CD14-positive monocyte (primary cell): ENCODE data around the gene INTS15. TPM values are rescaled to one million over a fixed set of nuclear protein-coding genes. Genes with fewer than 3 reads are reported as not detected.

Source experiments
- DNase-seq, 3 donors: peaks; one replicate each; pipeline ENCODE4 v3.0.0-alpha.2; 2011 to 2022
- H2AFZ ChIP-seq: 2 replicates; pipeline ENCODE4 v1.6.0; 2012; ENCODE audit warnings: mild to moderate bottlenecking, low read depth, low read length, inconsistent platforms; ENCODE audit not compliant: insufficient read depth, poor library complexity, severe bottlenecking
- H3K27ac ChIP-seq, 2 donors: 1 replicate in 1 of 2; 2 replicates in 1 of 2; pipeline ENCODE4 v1.5.1; 2012 to 2013; ENCODE audit warnings: low read length in 2 of 2, control low read depth in 1 of 2, inconsistent platforms in 1 of 2, low read depth in 1 of 2, mild to moderate bottlenecking in 1 of 2
- H3K27me3 ChIP-seq, 2 donors: one replicate each; pipeline versions ENCODE4 v1.6.0 to v1.6.1; 2011 to 2013; ENCODE audit warnings: low read length in 2 of 2; ENCODE audit not compliant: control insufficient read depth in 2 of 2, insufficient read depth in 2 of 2
- H3K36me3 ChIP-seq, 2 donors: replicated peaks in 1 of 2; 1 replicate in 1 of 2; 2 replicates in 1 of 2; pipeline versions ENCODE4 v1.5.1 to v1.6.1; 2012 to 2013; ENCODE audit warnings: low read length in 2 of 2, control low read depth in 1 of 2, inconsistent platforms in 1 of 2, mild to moderate bottlenecking in 1 of 2; ENCODE audit not compliant: insufficient read depth in 2 of 2, control insufficient read depth in 1 of 2
- H3K4me1 ChIP-seq, 2 donors: 1 replicate in 1 of 2; 2 replicates in 1 of 2; pipeline versions ENCODE4 v1.5.1 to v1.6.1; 2012 to 2013; ENCODE audit warnings: low read length in 2 of 2, control low read depth in 1 of 2, inconsistent platforms in 1 of 2, mild to moderate bottlenecking in 1 of 2, moderate library complexity in 1 of 2; ENCODE audit not compliant: insufficient read depth in 2 of 2, control insufficient read depth in 1 of 2
- H3K4me2 ChIP-seq: replicated peaks from 2 replicates; pipeline ENCODE3; 2012; ENCODE audit warnings: low read length, moderate library complexity, mild to moderate bottlenecking; ENCODE audit not compliant: poor library complexity, severe bottlenecking; ENCODE audit errors: extremely low read depth
- H3K4me3 ChIP-seq, 3 experiments: fragments of 200-600 bp in 1 of 3; sonication (generic) in 1 of 3; replicated peaks in 1 of 3; 1 replicate in 2 of 3; 2 replicates in 1 of 3; pipeline ENCODE4 v1.5.1; 2011 to 2013; ENCODE audit warnings: low read length in 3 of 3, mild to moderate bottlenecking in 3 of 3, control low read depth in 2 of 3, low read depth in 2 of 3, inconsistent platforms in 1 of 3, moderate library complexity in 1 of 3
- H3K79me2 ChIP-seq: 2 replicates; pipeline ENCODE4 v1.6.0; 2012; ENCODE audit warnings: mild to moderate bottlenecking, control low read depth, inconsistent platforms, low read length, moderate library complexity; ENCODE audit not compliant: insufficient read depth
- H3K9ac ChIP-seq: 2 replicates; pipeline ENCODE4 v1.6.0; 2017; ENCODE audit warnings: low read length, mild to moderate bottlenecking; ENCODE audit not compliant: insufficient read depth, poor library complexity, severe bottlenecking
- H3K9me3 ChIP-seq, 2 donors: replicated peaks in 1 of 2; 1 replicate in 1 of 2; 2 replicates in 1 of 2; pipeline versions ENCODE4 v1.5.1 to v1.6.1; 2012 to 2013; ENCODE audit warnings: low read length in 2 of 2, control low read depth in 1 of 2; ENCODE audit not compliant: control insufficient read depth in 1 of 2, insufficient read depth in 1 of 2
- H4K20me1 ChIP-seq: 2 replicates; pipeline ENCODE4 v1.6.0; 2012; ENCODE audit warnings: mild to moderate bottlenecking, low read length, control low read depth, moderate library complexity; ENCODE audit not compliant: insufficient read depth
- H3K27ac Mint-ChIP-seq, 7 donors: one replicate each; pipeline ENCODE4 v1.8.0; 2020; ENCODE audit warnings: mild to moderate bottlenecking in 7 of 7, mixed read lengths in 7 of 7, moderate library complexity in 6 of 7, inconsistent platforms in 2 of 7
- H3K27me3 Mint-ChIP-seq, 3 donors: one replicate each; pipeline ENCODE4 v1.8.0; 2021 to 2022; ENCODE audit warnings: low read depth in 3 of 3, mild to moderate bottlenecking in 3 of 3, mixed read lengths in 3 of 3, moderate library complexity in 3 of 3, inconsistent platforms in 1 of 3
- H3K36me3 Mint-ChIP-seq, 2 donors: one replicate each; pipeline ENCODE4 v1.8.0; 2020; ENCODE audit warnings: mixed read lengths in 2 of 2, inconsistent platforms in 1 of 2, mild to moderate bottlenecking in 1 of 2
- H3K4me1 Mint-ChIP-seq: one replicate; pipeline ENCODE4 v1.8.0; 2020; ENCODE audit warnings: mild to moderate bottlenecking, mixed read lengths
- H3K4me3 Mint-ChIP-seq, 2 donors: one replicate each; pipeline ENCODE4 v1.8.0; 2020; ENCODE audit warnings: mild to moderate bottlenecking in 2 of 2, mixed read lengths in 2 of 2, moderate library complexity in 1 of 2
- H3K9me3 Mint-ChIP-seq, 7 donors: one replicate each; pipeline ENCODE4 v1.8.0; 2020 to 2022; ENCODE audit warnings: mixed read lengths in 7 of 7, mild to moderate bottlenecking in 6 of 7, moderate library complexity in 6 of 7, inconsistent platforms in 2 of 7
- WGBS: methylation state at CpG from one replicate; pipeline ENCODE4 v1.1.5; 2013; ENCODE audit warnings: missing lambda C conversion rate; ENCODE audit not compliant: insufficient coverage; 5-methylcytosine and 5-hydroxymethylcytosine counted together
- intact Hi-C, 2 donors: fragments of 100-400 bp; cut with micrococcal nuclease; formaldehyde crosslinking; loops; one replicate each; pipeline versions ENCODE4 v1.15.0 to v1.15.1; 2023
- polyA minus RNA-seq: library from RNA; depleted of rRNA, polyadenylated mRNA; stranded (reverse); fragments of >200 nt; gene quantifications from 2 replicates; pipeline ENCODE4 v1.2.3, GENCODE V29; 2012
- polyA plus RNA-seq, 3 donors: library from polyadenylated mRNA; depleted of rRNA in 1 of 3; unstranded in 2 of 3; stranded (reverse) in 1 of 3; fragments of 300-500 nt in 2 of 3; fragments of >200 nt in 1 of 3; fragmentation: Illumina TruSeq in 2 of 3; gene quantifications; 1 replicate in 2 of 3; 2 replicates in 1 of 3; pipeline ENCODE4 v1.2.3, GENCODE V29; 2012 to 2021
- total RNA-seq, 12 experiments: library from RNA in 1 of 12; stranded (reverse) in 1 of 12; fragments of 120-200 nt in 1 of 12; gene quantifications; one replicate each; pipeline ENCODE4 v1.2.4 and lab custom pipeline; 2013 to 2026; ENCODE audit warnings: mixed read lengths in 6 of 12, inconsistent platforms in 1 of 12
- TF ChIP-seq, protein P1 (sequence below): fragments of 200-600 bp; IDR thresholded peaks from one replicate; pipeline ENCODE4 v1.8.0; 2022; ENCODE audit warnings: antibody characterized with exemption, mild to moderate bottlenecking

The INTS15 gene
- total RNA-seq (2013) = 20.0 TPM
- polyA plus RNA-seq (10 to 100 TPM; 16.9 to 32.7 (median 17.2) TPM), polyA minus RNA-seq (18.7 and 25.4 TPM in 2 replicates), total RNA-seq (lab: John Stamatoyannopoulos, UW) (5.7 to 22.0 (median 12.5) reads per million in 11 experiments)

DNA sequence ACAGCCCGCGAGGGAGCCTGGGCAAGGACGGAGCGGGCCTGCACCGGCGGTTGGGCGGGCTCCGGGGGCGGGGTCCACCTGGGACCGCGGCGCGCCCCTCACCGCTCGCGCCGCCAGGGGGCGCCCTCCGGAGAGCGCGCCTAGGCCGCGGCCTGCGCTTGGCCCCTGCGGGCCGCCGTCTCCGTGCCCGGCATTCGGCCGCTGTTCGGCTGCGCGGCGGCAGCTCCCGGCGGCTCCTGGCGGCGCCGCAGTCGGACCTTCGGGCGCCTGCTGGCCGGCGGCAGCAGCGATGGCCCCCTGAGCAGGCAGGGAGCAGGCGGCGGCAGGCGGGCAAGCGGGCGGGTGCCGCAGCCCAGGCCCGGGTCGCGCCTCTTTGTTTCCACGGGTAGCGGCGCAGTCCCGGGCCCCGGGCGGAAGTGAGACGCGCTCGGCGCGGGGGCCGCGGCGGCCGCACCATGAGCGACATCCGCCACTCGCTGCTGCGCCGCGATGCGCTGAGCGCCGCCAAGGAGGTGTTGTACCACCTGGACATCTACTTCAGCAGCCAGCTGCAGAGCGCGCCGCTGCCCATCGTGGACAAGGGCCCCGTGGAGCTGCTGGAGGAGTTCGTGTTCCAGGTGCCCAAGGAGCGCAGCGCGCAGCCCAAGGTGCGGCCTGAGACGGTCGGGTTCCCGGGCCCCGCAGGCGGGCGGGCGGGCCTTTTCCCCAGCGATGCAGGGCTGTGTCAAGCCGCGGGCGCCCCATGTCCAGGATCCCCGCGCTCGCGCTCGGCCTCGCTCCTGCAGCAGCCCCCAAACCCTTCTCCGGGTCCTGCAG is at the start of gene INTS15:
Gene INTS15, plus strand, starts transcription at position 193 of the 816 bp plus-strand sequence. Its CDS starts 263 bp downstream, at position 456.
- H3K36me3 Mint-ChIP-seq = peaks cover 47 to 73% of the 10 kb centered on the region in 2 donors
- no peaks in the 10 kb centered on the region for H3K27me3 ChIP-seq
- DNase-seq = peak; percentile 77 to 81 (median 78)
- TF ChIP-seq, protein P1, sequence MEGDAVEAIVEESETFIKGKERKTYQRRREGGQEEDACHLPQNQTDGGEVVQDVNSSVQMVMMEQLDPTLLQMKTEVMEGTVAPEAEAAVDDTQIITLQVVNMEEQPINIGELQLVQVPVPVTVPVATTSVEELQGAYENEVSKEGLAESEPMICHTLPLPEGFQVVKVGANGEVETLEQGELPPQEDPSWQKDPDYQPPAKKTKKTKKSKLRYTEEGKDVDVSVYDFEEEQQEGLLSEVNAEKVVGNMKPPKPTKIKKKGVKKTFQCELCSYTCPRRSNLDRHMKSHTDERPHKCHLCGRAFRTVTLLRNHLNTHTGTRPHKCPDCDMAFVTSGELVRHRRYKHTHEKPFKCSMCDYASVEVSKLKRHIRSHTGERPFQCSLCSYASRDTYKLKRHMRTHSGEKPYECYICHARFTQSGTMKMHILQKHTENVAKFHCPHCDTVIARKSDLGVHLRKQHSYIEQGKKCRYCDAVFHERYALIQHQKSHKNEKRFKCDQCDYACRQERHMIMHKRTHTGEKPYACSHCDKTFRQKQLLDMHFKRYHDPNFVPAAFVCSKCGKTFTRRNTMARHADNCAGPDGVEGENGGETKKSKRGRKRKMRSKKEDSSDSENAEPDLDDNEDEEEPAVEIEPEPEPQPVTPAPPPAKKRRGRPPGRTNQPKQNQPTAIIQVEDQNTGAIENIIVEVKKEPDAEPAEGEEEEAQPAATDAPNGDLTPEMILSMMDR = peak; percentile 85
- H3K9me3 Mint-ChIP-seq = no peaks in the 10 kb centered on the region
- H4K20me1 ChIP-seq = peaks cover 14% of the 10 kb centered on the region
- H3K4me1 ChIP-seq = peaks cover 13 to 20% of the 10 kb centered on the region in 2 donors
- peak within 1 kb of the TSS; percentile 79 to 88 for H3K4me3 Mint-ChIP-seq
- H3K4me2 ChIP-seq = peak within 1 kb of the TSS; percentile 88
- peak within 1 kb of the TSS; percentile 85 for H2AFZ ChIP-seq
- H3K27me3 Mint-ChIP-seq = no peaks in the 10 kb centered on the region
- H3K36me3 ChIP-seq = peaks cover 33 to 68% of the 10 kb centered on the region in 2 donors
- H3K9ac ChIP-seq = peak within 1 kb of the TSS; percentile 78
- peak within 1 kb of the TSS; percentile 19 to 74 for H3K27ac ChIP-seq
- H3K9me3 ChIP-seq = no peaks in the 10 kb centered on the region
- peak within 1 kb of the TSS; percentile 44 to 87 (median 74) for H3K4me3 ChIP-seq
- under 1% methylated on average over 107 of the region's 107 CpGs for WGBS
- intact Hi-C loops = loop anchor here (5.0 to 10.0 kb wide), 3 partner anchors 42 to 137 kb away; partner anchors contain the start of gene ZNF12 (in 1 of the 2)
- H3K79me2 ChIP-seq = peaks cover 16% of the 10 kb centered on the region
- H3K27ac Mint-ChIP-seq = peak within 1 kb of the TSS; percentile 44 to 88 (median 80)
- H3K4me1 Mint-ChIP-seq = peaks cover 15% of the 10 kb centered on the region

DNA sequence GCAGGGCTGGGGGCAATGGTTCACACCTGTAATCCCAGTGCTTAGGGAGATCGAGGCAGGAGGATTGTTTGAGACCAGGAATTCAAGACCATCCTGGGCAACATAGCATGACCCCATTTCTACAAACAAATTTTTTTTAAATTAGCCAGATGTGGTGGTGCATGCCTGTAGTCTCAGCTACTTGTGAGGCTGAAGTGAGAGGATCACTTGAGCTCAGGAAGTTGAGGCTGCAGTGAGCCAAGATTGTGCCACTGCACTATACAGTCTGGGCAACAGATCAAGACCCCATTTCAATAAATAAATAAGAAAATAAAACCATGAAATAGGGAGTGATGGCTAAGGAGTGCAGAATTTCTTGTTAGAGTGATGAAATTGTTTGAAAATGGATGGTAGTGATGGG is 47.5 kb upstream of the INTS15 start:
- H3K4me1 ChIP-seq = peaks cover 17 to 18% of the 10 kb centered on the region in 2 donors
- Mint-ChIP-seq H3K4me1 (peaks cover 14% of the 10 kb centered on the region), H3K36me3 (no peaks in the 10 kb centered on the region), H3K27ac (no peak overlapping the region), H3K27me3 (peaks cover 9 to 18% (median 15%) of the 10 kb centered on the region in 3 donors), H3K9me3 (peaks cover 0 to 3% (median 0%) of the 10 kb centered on the region in 7 donors), H3K4me3 (no peak overlapping the region)
- no peak for DNase-seq
- H3K27me3 ChIP-seq = peaks cover 0 to 2% of the 10 kb centered on the region in 2 donors
- H4K20me1 ChIP-seq = no peaks in the 10 kb centered on the region
- no peak overlapping the region for H2AFZ ChIP-seq
- H3K4me2 ChIP-seq = no peak overlapping the region
- H3K36me3 ChIP-seq = no peaks in the 10 kb centered on the region
- no peak overlapping the region for H3K4me3 ChIP-seq
- H3K9ac ChIP-seq = no peak overlapping the region
- no CpG with 5 or more reads among the region's 1 CpG for WGBS
- H3K79me2 ChIP-seq = no peaks in the 10 kb centered on the region
- intact Hi-C loops = no loop called here
- H3K27ac ChIP-seq = no peak overlapping the region
- no peaks in the 10 kb centered on the region for H3K9me3 ChIP-seq
- TF ChIP-seq, protein P1 = no peak
